SU-DHL-6 (cell line): ENCODE measurements around the gene CDC27.

Experiments
- H2AFZ ChIP-seq: fragments of 200-600 bp; sonication (generic); 2 replicates; pipeline ENCODE4 v1.6.1; 2014; ENCODE audit warnings: low read depth, mild to moderate bottlenecking, moderate library complexity, mixed read lengths, antibody characterized with exemption, low read length; ENCODE audit not compliant: severe bottlenecking
- H3F3A ChIP-seq: fragments of 200-600 bp; shearing (Covaris generic); 2 replicates; pipeline ENCODE4 v1.6.0; 2016; ENCODE audit warnings: antibody characterized with exemption, mild to moderate bottlenecking; ENCODE audit not compliant: insufficient read depth
- H3K27ac ChIP-seq: fragments of 200-600 bp; sonication (generic); 2 replicates; pipeline ENCODE4 v1.5.1; 2016; ENCODE audit warnings: low read depth, mild to moderate bottlenecking, low read length, moderate library complexity, mixed read lengths
- H3K27me3 ChIP-seq: fragments of 200-600 bp; sonication (generic), shearing (Covaris generic); 2 replicates; pipeline ENCODE4 v1.6.0; 2014; ENCODE audit warnings: mild to moderate bottlenecking, low read length
- H3K36me3 ChIP-seq: fragments of 200-600 bp; sonication (generic); 2 replicates; pipeline ENCODE4 v1.6.1; 2014; ENCODE audit warnings: mild to moderate bottlenecking, low read length, mixed read lengths
- H3K4me2 ChIP-seq: fragments of 300-600, 200-600 bp; shearing (Covaris generic), sonication (generic); 2 replicates; pipeline ENCODE4 v1.6.0; 2014; ENCODE audit warnings: low read length, low read depth, mild to moderate bottlenecking; ENCODE audit not compliant: poor library complexity, severe bottlenecking
- H3K4me3 ChIP-seq: fragments of 200-600 bp; sonication (generic); 2 replicates; pipeline ENCODE4 v1.5.1; 2014; ENCODE audit warnings: antibody characterized with exemption, low read length, mild to moderate bottlenecking, mixed read lengths; ENCODE audit not compliant: insufficient read depth, poor library complexity, severe bottlenecking
- H3K79me2 ChIP-seq: fragments of 200-600 bp; sonication (generic); 2 replicates; pipeline ENCODE4 v1.6.1; 2014; ENCODE audit warnings: mild to moderate bottlenecking, low read length, moderate library complexity; ENCODE audit not compliant: insufficient read depth
- H3K9ac ChIP-seq: fragments of 200-600 bp; sonication (generic); 2 replicates; pipeline ENCODE4 v1.7.0; 2014; ENCODE audit warnings: mild to moderate bottlenecking, low read length
- H3K9me2 ChIP-seq: fragments of 200-600 bp; sonication (generic); replicated peaks from 2 replicates; pipeline ENCODE4 v1.6.1; 2014; ENCODE audit warnings: low read length; ENCODE audit not compliant: insufficient read depth
- H3K9me3 ChIP-seq: fragments of 200-600 bp; sonication (generic); 2 replicates; pipeline ENCODE4 v1.6.1; 2014; ENCODE audit warnings: low read length, mixed read lengths; ENCODE audit not compliant: insufficient read depth
- H4K20me1 ChIP-seq: fragments of 200-600 bp; sonication (generic); 2 replicates; pipeline ENCODE4 v1.6.1; 2014; ENCODE audit warnings: low read depth, mild to moderate bottlenecking, antibody characterized with exemption, low read length, moderate library complexity, mixed read lengths
- EZH2phosphoT487 ChIP-seq: fragments of 200-600 bp; sonication (generic), shearing (Covaris generic); conservative IDR thresholded peaks from 2 replicates; pipeline ENCODE4 v1.6.1; 2018; ENCODE audit warnings: mild to moderate bottlenecking, antibody characterized with exemption, low read length, moderate library complexity, mixed read lengths
- TF ChIP-seq, protein P1 (sequence below): fragments of 200-600 bp; sonication (generic); IDR thresholded peaks from one replicate; pipeline ENCODE4 v1.5.1; 2017; ENCODE audit warnings: antibody characterized with exemption, mild to moderate bottlenecking, low read length, moderate library complexity; ENCODE audit not compliant: insufficient read depth, poor library complexity, severe bottlenecking

CDC27 gene

DNA sequence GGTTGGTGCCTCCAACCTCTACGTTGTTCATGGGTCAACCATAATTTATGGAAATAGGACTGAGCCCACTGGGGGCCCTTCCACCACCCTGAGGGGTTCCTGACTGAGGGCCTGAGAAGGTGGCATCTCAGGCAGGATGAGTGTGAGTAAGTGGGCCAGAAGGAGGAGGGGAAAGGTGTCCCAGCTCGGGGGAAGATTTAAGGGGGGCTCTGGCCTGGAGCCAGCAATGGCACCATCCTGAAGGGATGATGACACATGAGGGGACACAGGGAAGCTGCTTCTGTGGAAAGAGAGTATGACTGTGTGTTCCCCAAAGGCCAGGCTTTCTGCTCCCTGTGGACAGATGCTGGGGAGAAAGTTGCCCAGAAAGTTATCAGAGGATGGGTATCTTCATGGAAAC is 38.8 kb upstream of the CDC27 start:
- Histone ChIP-seq H4K20me1 (no peaks in the 10 kb centered on the region), H3K9me2 (no peaks in the 10 kb centered on the region), H3K9ac (no peak overlapping the region), H3K36me3 (no peaks in the 10 kb centered on the region), H3F3A (no peaks in the 10 kb centered on the region), H2AFZ (no peak overlapping the region), H3K27ac (no peak overlapping the region), H3K4me2 (no peak overlapping the region), H3K79me2 (no peaks in the 10 kb centered on the region), H3K9me3 (no peaks in the 10 kb centered on the region), H3K27me3 (no peaks in the 10 kb centered on the region), H3K4me3 (no peak overlapping the region)
- TF ChIP-seq, protein P1, sequence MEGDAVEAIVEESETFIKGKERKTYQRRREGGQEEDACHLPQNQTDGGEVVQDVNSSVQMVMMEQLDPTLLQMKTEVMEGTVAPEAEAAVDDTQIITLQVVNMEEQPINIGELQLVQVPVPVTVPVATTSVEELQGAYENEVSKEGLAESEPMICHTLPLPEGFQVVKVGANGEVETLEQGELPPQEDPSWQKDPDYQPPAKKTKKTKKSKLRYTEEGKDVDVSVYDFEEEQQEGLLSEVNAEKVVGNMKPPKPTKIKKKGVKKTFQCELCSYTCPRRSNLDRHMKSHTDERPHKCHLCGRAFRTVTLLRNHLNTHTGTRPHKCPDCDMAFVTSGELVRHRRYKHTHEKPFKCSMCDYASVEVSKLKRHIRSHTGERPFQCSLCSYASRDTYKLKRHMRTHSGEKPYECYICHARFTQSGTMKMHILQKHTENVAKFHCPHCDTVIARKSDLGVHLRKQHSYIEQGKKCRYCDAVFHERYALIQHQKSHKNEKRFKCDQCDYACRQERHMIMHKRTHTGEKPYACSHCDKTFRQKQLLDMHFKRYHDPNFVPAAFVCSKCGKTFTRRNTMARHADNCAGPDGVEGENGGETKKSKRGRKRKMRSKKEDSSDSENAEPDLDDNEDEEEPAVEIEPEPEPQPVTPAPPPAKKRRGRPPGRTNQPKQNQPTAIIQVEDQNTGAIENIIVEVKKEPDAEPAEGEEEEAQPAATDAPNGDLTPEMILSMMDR: no peak
- TF ChIP-seq EZH2phosphoT487: no peak

DNA sequence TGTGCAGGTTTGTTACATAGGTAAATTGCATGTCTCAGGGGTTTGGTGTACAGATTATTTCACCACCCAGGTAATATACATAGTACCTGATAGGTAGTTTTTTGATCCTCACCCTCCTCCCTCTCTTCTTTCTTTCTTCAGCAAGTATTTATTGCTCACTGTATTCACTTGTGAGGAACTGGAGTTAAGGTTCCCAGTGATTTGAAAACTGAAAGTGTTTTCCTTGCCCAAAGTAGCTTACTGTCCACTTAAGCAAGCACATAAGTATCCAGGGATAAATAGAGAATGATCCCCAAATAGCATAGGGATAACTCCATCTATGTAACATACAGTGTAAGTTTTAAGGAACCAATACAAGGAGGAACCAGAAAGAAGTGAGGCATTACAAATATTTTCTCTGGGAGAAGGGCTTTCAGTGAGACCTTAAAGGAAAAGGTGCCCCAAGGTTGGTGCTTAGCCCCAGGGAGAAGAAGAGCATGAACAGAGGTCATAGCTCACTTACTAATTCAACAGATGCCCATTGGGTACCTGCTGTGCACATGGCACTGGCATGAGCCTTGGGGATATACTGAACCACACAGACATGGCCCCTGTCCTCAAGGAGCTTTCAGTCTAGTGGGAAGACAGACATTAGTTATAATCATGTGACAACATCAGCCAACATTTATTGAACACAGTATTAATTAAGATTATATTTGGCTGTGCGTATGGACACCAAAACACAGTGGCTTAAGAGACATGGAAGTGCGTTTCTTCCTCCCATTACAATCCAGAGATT is 37.0 kb upstream of the CDC27 start:
- no peak overlapping the region for H2AFZ ChIP-seq
- H3K4me3 ChIP-seq: no peak overlapping the region
- H3K9me3 ChIP-seq: no peaks in the 10 kb centered on the region
- H3K27ac ChIP-seq: no peak overlapping the region
- H4K20me1 ChIP-seq: no peaks in the 10 kb centered on the region
- no peaks in the 10 kb centered on the region for H3K36me3 ChIP-seq
- H3K4me2 ChIP-seq: no peak overlapping the region
- H3K9ac ChIP-seq: no peak overlapping the region
- TF ChIP-seq, protein P1: no peak
- TF ChIP-seq EZH2phosphoT487: no peak
- H3F3A ChIP-seq: no peaks in the 10 kb centered on the region
- H3K27me3 ChIP-seq: no peaks in the 10 kb centered on the region
- H3K79me2 ChIP-seq: no peaks in the 10 kb centered on the region
- H3K9me2 ChIP-seq: no peaks in the 10 kb centered on the region

DNA sequence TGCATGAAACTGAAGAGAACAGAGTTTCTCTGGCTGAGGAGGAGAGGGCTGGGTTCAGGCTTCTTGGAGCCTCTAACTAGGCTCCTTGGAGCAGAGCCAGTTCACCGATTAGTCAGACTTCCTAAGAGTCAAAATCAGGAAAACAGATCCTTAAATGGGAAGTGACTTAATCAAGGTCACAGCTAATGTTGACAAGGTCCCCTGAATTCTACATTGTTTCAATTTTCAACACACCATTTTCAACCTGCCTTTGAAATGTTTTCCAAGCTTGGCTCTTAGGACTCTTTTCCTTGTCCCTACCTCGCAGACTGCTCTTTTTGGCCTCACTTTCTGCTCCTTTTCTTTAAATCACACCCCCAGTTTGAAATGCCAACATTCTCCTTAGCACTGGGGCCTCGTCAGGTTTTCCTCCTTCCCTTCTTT is 36.4 kb upstream of the CDC27 start:
- TF ChIP-seq, protein P1: no peak
- Histone ChIP-seq H3K79me2 (no peaks in the 10 kb centered on the region), H3K9ac (no peak overlapping the region), H3K9me2 (no peaks in the 10 kb centered on the region), H3K27me3 (no peaks in the 10 kb centered on the region), H3K27ac (no peak overlapping the region), H3K9me3 (no peaks in the 10 kb centered on the region), H3K4me3 (no peak overlapping the region), H4K20me1 (no peaks in the 10 kb centered on the region), H3K4me2 (no peak overlapping the region), H2AFZ (no peak overlapping the region), H3K36me3 (no peaks in the 10 kb centered on the region), H3F3A (no peaks in the 10 kb centered on the region)
